Islet precursor cell (in vitro differentiated cells): ENCODE measurements around the gene ADRM1.
A peak's percentile ranks its signal among the peaks of the same experiment; 100 is the strongest.

ENCODE experiments used
- DNase-seq: peaks from one replicate; pipeline ENCODE4 v3.0.0-alpha.2; 2018

ADRM1 gene

DNA sequence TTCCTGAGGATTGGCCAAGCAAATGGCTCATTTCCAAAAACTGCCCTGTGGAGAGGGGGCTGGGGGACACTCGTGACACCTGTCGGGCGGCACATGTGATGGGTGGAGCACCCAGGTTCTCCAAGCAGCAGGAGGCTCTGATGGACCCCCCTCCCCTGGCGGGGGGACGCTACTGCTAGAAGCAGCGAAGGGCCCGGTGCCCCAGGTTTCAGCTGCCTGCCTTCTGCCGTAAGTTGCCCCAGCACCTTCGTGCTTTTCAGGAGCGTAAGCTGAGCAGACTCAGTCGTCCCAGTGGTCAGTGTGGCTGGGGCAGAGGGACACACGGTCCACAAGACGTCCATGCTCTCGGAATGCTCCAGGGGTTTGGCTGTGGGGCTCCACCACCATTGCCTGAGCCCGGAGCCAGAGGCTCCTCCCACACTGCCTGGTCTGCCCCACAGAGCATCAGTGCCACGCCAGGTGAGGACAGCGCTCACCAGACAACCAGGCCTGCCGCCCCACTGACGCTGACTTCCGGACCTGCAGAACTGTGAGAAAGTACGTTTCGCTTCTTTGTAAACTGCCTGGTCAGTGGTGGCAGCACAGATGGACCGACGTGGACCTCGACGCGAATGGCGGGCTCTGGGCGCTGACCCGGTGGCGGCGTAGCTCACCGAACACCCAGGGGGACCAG lies 4.1 kb upstream of the ADRM1 start:
- DNase-seq = no peak

DNA sequence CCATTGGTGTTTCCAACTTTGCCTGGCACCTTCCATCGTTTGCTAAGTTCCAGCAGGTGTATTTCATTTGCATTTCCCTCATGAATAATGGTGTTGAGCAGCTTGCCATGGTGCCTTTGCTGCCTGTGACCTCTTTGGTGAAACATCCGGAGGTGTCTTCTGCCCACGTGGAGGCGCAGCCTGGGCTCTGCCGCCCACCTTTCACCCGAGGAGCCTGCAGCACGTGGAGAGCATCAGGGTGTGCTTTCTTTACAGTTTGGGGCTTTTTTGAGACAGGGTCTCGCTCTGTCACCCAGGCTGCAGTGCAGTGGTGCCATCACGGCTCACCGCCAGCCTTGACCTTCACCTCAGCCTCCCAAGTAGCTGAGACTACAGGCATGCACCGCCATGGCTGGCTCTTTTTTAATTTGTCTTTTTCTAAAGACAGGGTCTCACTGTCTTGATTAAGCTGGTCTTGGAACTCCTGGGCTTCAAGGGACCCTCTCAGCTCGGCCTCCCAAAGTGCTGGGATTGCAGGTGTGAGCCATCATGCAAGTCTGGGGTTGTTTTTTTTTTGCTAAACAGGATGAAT lies 3.0 kb upstream of the ADRM1 start:
- no peak for DNase-seq

DNA sequence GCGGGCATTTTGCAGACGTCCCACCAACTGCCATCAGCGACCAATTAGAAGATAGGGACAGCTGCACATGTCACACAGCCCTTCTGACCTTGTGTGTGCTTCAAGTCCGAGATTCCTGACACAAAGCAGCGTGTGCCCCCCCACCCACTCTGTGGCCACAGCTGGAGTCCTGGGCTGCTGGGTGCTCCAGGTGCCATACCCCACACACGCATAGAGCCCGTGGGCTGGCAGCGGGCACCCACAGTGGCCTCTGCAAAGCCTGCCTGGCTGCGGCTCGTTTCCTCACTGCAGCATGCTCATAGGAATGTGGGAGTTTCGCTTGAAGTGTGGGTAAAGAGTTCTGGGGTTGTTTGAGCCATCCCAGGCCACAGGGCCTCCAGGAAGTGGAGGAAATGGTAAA lies 2.5 kb upstream of the ADRM1 start:
- DNase-seq = no peak

DNA sequence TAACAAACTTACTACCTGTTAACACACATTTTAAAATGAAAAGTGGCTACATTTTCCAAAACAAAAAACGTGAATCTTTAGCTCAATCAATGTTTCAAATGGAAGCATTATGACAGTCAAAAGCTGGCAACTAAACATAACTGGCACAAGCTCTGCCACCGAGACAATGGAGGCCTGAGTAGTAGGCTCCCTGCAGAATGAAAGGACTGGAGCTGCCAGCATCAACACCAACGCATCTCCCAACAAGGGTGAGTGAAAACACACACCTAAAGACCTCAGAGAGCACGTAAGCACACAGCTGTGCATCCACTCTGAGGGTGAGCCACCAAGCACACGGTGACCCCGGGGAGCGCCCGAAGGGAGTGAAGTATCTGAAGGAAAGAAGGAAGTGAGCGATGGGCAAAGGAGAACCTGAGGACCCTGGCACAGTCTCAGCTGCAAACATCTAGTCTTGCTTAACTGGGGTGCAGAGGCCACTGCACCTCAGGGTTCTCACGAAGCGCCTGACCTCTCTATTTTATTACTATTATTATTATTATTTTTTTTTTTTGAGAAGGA lies 1.6 kb upstream of the ADRM1 start:
- DNase-seq = no peak

DNA sequence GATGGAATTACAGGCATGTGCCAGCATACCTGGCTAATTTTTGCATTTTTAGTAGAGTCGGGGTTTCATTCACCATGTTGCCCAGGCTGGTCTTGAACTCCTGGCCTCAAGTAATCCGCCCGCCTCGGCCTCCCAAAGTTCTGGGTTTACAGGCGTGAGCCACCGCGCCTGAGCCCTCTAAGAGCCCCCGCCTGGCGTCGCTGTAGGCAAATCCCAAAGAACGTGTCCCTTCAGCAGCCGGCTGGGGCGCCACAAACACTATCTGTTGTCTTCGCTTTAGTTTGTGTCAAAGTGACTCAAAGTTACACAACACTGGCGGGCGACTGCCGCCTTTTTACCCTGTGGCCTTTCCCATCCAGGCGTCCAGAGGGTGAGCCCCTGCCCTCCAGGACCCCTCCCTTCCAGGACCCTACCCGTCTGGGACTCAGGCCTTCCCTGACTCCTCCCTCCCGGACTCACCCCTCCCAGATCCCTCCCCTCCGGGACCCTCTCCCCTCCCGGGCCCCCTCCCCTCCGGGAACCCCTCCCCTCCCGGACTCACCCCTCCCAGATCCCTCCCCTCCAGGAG lies 940 bp upstream of the ADRM1 start:
- peak; percentile 99 for DNase-seq

DNA sequence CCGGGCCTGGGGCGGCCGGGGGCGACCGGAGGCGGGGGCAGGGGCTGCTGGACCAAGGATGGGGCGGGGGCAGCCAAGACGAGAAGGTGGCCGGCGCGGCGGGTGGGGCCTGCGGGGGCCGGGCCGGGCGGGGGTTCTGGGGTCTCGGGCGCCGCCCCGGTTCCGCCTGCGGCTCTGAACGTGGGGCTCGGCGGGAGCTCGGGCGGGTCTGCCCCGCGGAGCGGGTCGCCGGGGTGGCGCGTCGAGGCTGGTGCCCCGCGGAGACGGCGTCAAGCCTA lies 204 bp downstream of the ADRM1 start:
- no peak for DNase-seq

DNA sequence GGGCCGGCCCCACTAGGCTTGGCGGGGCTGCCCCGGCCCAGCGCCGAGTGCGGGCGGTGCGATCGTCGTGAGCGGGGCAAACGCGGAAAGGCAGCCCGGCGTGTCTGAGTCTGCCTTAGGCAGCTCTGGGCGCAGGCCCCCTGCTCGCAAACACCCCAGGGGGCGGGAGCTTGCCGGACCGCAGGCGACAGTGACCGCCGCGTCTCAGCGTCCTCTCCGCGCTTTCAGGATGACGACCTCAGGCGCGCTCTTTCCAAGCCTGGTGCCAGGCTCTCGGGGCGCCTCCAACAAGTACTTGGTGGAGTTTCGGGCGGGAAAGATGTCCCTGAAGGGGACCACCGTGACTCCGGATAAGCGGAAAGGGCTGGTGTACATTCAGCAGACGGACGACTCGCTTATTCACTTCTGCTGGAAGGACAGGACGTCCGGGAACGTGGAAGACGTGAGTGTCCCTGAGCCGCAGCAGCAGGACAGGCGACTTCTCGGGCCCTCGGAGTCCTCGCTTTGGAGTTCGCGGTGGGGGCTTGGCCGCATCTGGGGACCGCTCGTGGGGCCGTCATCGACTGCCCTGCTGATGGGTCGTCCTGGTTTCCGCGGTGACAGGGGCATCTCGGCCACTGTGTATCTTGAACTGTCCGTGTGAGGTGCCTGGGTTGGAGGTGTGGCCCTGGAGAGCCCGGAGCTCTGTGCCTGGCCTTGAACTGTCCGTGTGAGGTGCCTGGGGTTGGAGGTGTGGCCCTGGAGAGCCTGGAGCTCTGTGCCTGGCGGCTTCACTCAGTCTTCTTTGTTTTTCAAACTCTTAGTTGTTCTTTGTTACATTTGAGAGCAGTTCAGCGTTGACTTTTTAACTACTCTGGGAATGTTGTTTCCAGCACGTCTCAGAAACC lies 786 bp downstream of the ADRM1 start:
- peak; percentile 69 for DNase-seq

DNA sequence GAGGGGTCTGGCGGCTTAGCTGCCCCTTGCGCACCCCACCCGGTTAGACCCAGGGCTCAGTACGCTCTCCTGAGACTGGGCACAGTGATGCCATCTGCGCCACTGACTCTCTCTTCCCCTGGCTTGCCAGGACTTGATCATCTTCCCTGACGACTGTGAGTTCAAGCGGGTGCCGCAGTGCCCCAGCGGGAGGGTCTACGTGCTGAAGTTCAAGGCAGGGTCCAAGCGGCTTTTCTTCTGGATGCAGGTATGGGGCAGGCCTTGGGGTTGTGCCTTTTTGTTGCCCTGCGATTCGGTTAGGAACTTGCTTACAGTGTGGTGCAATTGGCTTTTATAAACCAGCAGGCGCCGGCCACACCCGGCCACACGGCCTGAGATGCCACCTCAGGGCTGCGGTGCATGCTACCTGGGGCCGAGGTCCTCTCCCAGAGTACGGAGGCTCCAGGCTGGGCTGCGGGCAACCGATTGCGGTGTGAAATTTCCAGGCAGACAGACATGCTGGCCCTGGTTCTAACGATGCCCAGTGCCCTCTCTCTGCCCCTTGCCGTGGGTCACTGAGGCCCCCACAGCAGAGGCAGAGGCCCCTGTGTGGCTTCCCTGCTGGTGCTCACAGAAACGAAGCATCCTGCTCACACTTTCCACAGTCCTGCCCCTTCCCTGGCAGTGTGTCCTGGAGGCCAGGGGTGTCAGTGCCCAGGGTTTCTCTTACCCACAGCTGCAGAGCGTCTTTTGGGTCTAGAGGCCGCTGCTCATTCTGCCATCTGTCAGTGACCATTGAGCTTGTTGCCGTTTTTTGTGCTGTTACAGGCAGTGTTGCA lies 1.7 kb downstream of the ADRM1 start:
- no peak for DNase-seq

DNA sequence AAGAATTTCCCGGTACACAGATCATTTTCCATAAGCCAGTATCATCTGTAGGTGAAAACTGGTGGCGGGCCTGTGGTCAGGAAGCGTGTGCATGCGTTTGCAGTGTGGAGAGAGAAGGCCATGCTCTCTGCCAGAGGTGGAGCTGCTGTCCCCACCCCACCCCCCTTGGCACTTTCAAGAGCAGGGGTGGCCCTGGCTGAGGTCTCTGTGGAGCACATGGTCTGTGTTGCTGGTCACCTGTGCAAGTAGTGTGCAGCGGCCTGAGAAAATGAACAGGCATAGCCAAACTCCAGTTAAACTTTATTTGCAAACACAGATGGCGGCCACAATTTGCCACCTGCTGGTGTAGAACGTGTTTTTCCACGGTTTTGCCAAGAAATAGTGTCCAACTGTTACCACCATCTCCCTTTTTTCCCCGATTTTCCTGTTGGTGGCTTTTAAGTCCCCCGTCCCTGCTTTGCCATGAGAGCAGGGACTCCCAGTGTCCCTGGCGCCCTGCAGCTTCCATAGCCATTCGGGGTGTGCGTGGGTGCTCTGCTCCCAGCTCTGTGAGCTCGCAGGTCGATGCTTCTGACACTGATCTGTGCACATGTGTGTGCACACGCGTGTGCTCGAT lies 2.5 kb downstream of the ADRM1 start:
- no peak for DNase-seq

DNA sequence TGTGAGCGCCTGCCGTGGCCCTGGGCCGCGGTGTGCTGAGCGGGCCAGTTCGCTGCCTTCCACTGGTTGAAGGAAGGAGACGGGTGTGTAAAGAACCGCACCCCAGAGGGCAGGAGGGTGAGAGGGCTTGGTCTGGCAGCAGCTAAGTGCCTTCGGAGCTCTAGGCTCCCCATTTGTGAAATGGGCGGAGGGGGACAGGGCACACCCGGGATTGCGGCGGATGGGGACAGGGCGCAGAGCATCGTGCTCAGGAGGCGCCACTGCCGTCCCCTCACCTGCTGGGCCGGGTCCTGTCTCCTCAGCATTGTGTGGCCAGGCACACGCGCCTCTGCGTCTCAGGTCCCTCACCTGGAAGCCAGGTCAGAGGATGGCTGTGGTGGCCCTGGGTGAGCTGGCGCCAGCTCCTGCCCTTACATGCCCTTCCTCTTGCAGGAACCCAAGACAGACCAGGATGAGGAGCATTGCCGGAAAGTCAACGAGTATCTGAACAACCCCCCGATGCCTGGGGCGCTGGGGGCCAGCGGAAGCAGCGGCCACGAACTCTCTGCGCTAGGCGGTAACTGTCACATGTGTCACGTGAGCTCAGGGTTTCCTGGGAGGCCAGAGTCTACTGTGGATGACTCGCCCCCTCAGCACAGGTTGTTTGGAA lies 3.1 kb downstream of the ADRM1 start:
- DNase-seq = no peak

DNA sequence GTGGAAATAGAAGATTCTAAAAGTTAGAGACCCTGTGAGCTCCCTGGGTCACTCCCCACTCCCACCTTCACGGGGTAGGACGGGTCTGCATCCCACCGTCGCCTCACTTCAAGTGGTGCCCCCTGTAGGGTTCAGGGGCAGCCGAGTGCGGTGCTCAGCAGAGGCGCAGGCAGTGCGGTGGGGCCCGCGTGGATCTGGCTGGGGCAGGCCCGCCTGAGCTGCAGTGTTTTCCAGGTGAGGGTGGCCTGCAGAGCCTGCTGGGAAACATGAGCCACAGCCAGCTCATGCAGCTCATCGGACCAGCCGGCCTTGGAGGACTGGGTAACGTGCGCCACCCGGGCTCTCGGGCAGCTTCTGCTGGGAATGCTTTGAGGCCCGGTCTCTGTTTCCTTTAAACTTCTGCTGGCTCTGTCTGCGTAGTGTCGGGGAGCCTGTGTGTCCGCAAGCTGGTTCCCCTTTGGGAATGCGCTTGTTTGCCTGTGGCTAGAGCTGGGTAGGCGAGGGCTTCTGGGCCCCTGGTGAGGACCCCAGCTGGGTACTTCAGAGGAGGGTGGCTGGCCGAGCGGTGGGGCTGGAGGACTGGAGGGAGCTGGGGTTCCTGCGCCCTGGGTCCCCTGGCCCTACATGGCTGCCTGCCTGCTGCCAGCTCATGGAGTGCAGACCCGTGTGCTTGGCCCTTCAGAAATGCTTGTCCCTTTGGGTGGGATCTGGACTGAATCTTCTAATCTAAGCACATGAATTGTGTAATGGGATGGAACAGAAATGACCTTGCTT lies 3.8 kb downstream of the ADRM1 start:
- no peak for DNase-seq

DNA sequence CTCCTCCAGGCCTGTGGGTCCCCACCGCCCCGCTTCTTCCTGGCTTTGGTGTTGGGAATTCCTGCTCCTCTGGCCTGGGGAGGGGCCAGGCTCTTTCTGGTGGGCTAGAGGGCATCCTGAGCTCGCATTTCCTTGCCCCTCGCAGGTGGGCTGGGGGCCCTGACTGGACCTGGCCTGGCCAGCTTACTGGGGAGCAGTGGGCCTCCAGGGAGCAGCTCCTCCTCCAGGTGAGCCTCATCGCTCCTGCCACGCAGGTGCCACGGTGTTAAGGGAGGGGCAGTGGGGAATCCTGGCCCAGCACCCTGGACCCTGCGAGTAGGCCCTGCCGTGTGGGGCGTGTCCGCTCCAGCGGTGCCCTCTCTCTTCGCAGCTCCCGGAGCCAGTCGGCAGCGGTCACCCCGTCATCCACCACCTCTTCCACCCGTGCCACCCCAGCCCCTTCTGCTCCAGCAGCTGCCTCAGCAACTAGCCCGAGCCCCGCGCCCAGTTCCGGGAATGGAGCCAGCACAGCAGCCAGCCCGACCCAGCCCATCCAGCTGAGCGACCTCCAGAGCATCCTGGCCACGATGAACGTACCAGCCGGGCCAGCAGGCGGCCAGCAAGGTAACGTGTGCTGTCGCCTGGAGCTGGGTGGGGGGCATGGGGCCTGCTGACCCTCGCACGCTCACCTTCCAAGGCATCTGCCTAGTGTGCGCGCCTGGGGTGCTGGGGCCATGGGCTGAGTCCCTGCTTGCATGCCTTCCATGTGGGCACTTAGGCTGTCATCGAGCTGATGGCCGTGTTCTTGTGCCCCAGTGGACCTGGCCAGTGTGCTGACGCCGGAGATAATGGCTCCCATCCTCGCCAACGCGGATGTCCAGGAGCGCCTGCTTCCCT lies 4.7 kb downstream of the ADRM1 start:
- DNase-seq = no peak

DNA sequence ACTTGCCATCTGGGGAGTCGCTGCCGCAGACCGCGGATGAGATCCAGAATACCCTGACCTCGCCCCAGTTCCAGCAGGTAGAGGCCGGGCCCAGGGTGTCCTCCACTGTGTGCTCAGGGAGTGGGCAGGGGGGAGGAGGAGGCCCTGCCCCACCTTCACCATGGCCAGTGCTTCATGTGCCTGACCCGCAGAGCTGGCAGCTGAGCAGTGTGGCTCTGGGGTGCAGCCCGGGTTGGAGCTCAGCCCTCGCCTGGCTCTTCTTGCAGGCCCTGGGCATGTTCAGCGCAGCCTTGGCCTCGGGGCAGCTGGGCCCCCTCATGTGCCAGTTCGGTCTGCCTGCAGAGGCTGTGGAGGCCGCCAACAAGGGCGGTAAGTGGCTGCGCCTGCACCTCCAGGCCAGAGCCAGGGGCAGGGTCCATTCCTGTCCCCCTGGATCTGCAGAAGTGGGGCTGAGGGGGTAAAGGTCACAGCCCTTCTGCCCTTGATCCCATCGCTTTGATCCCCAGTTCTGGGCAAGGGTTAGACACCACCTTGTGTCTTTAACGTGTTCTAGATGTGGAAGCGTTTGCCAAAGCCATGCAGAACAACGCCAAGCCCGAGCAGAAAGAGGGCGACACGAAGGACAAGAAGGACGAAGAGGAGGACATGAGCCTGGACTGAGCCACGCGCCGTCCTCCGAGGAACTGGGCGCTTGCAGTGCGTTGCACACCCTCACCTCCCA lies 5.5 kb downstream of the ADRM1 start:
- DNase-seq = no peak

DNA sequence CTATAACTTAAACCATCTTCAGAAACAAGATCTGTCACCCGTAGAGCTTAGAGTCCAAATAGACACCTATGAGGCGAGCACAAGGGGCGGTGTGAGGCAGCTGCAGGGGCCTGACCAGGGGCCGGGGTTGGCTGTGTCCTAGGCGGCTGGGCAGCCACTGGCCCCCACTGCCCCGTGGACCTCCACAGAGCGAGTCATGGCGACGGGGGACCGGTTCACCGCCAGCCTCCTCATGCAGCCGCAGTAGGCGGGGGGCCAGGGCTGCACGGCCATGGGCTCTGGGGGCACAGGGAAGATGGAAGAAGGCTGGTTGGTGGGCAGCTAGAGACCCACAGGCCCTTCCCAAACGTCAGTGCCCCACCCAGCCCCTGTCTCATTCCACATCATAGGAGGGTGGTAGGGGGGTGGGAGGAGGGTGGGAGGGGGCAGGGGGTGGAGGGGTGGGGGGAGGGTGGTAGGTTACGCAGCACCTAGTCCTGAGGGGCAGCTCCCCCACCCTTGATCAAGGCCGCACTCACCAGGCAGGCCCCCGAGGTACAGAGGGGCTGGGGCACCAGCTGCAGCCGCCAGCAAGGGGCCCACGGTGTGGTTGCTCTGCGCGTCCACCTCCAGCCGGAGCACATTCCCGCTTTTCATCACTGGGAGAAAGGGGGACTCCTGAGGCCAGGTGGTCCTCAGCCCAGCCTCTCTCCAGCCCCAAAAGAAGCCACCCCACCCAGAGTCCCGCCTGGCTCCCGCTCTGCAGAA lies 6.6 kb downstream of the ADRM1 start:
- DNase-seq = no peak

DNA sequence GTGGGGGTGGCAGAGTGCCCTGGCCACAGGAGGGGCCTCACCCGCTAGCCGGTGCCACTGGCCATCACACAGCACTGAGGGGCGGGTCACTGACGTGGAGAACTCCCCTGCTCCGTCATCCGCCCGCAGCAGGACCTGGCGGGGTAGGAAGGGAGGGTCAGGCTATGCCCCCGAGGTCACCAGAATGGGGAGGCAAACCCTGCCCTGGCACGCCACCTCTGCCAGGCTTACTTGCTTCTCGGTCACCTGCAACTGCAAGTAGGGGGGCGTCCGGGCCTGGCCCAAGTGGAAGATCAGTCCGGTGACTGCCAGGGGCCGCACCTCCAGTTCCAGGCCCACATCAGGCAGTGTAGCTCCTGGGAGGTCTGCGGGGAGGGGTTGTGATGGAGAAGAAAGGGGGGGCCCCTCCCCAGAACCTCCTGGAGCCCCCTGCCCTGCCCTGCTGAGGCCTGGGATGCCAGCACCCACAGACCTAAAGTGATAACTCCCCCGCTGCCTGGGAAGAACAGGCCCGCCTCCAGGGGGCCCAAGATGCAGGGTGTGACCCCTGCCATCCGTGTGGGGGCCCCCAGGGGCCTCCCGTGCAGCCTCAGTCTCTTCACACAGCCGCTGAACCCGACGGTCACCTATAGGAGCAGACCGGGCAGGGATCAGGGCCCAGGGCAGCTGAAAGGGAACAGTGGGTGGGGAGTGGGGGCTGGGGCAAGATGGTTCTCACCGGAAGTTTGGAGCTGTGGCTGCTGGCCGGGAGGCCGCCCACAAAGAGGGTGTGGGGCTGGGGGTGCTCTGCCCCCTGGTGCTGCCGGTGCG lies 7.4 kb downstream of the ADRM1 start:
- no peak for DNase-seq

DNA sequence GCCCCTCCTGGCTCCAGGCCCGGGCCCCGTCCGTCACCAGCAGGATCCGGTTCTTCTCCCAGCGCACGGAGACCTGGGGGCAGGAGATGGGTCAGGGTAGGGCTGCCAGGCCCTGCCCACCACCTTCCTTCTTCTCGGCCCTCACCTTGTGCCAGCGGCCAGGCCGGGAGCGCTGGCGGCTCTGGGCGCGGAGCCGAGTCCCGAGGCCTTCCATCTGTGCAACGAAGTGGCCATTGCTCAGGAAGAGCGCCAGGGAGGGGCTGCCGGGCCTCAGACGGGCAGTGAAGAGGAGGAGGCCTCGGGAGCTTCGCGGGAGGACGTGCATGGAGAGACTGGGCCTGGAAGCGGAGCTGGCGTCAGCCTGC lies 7.9 kb downstream of the ADRM1 start:
- no peak for DNase-seq

DNA sequence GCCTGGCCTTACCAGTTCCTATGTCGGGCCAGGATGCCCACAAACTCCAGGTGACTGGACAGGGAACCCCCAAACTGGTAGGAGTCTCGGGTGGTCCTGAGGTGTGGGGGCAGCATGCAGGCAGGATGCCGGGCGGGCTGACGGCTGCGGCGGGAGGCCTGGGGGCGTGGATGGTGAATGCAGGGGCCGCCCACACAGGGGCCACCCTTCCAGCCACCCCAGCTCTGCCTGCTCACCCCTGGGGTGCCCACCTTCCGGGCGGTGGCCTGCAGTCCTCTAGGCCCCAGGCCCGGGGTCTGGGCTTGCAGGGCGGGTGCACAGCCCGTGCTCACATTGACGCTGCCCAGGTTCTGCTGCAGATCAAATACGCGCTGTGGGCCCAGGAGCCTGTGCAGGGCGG lies 8.4 kb downstream of the ADRM1 start:
- no peak for DNase-seq
